ENCODE measurements around the gene CELF5.

DNA sequence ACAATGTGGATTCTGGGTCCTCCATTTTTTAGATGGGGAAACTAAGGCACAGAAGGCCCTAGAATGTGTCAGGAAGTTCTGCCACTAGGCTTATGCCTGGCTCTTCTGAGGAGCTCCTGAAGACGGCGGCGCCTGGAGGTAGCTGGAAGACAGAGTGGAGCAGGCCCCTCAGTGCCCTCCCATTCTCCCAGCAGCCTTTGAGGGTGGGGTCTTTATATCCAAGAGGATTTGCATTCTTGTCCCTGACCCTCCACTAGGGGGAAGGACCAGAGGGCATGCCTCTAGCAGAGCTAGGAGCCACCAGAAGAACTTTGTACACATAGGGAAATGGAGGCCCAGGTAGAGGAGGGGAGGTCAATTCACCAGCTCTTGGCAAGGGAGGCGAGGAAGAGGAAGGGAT, 9.4 kb downstream of the CELF5 start:
- TF ChIP-seq, protein P1, sequence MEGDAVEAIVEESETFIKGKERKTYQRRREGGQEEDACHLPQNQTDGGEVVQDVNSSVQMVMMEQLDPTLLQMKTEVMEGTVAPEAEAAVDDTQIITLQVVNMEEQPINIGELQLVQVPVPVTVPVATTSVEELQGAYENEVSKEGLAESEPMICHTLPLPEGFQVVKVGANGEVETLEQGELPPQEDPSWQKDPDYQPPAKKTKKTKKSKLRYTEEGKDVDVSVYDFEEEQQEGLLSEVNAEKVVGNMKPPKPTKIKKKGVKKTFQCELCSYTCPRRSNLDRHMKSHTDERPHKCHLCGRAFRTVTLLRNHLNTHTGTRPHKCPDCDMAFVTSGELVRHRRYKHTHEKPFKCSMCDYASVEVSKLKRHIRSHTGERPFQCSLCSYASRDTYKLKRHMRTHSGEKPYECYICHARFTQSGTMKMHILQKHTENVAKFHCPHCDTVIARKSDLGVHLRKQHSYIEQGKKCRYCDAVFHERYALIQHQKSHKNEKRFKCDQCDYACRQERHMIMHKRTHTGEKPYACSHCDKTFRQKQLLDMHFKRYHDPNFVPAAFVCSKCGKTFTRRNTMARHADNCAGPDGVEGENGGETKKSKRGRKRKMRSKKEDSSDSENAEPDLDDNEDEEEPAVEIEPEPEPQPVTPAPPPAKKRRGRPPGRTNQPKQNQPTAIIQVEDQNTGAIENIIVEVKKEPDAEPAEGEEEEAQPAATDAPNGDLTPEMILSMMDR (IDR thresholded peaks at IDR 0.05), result no peak
- TF ChIP-seq POLR2A (IDR thresholded peaks at IDR 0.05), result no peak

Measured in right lobe of liver (tissue), 4 donors.